Skeletal muscle satellite cell (primary cell): ENCODE measurements around the gene CFAP54.

Source experiments
- H3K27me3 ChIP-seq: 2 replicates; pipeline ENCODE4 v1.7.0; 2013; ENCODE audit warnings: low read length; ENCODE audit not compliant: control insufficient read depth, insufficient read depth
- H3K36me3 ChIP-seq: 2 replicates; pipeline ENCODE4 v1.7.0; 2013; ENCODE audit warnings: mild to moderate bottlenecking, control low read depth, low read length; ENCODE audit not compliant: insufficient read depth
- H3K4me1 ChIP-seq: 2 replicates; pipeline ENCODE4 v1.7.0; 2013; ENCODE audit warnings: low read length; ENCODE audit not compliant: control insufficient read depth, insufficient read depth
- H3K4me2 ChIP-seq: 2 replicates; pipeline ENCODE4 v1.7.0; 2013; ENCODE audit warnings: mild to moderate bottlenecking, low read length
- H3K4me3 ChIP-seq: 2 replicates; pipeline ENCODE4 v1.7.0; 2013; ENCODE audit warnings: low read length
- H3K9ac ChIP-seq: 2 replicates; pipeline ENCODE4 v1.7.0; 2013; ENCODE audit warnings: mild to moderate bottlenecking, low read depth, low read length, moderate library complexity
- H3K9me3 ChIP-seq: replicated peaks from 2 replicates; pipeline ENCODE4 v1.7.0; 2013; ENCODE audit warnings: mild to moderate bottlenecking, control low read depth, low read length

CFAP54 gene

DNA sequence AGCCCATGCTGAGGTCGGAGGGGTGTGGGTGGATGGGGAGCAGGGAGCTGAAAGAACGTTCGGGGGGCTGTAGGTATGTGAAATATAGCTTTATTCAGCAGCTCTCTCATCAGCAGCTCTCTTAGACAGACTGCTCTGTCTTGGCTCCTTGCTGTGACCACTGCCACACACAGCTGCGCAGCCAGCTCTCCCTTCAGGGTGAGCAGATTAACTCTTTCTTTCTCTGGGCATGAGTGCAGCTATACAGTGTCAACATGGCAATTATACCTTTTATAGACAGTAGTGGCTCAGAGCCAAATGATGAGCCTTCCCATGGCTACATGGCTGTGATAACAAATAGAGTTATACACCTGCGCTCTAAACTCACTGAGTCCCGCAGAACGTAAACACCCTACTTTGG lies 280.0 kb downstream of the CFAP54 start:
- Histone ChIP-seq H3K36me3 (no peaks in the 10 kb centered on the region), H3K9me3 (no peaks in the 10 kb centered on the region), H3K4me3 (no peak overlapping the region), H3K4me2 (no peak overlapping the region), H3K27me3 (no peaks in the 10 kb centered on the region), H3K9ac (no peak overlapping the region), H3K4me1 (peaks cover 6% of the 10 kb centered on the region)

DNA sequence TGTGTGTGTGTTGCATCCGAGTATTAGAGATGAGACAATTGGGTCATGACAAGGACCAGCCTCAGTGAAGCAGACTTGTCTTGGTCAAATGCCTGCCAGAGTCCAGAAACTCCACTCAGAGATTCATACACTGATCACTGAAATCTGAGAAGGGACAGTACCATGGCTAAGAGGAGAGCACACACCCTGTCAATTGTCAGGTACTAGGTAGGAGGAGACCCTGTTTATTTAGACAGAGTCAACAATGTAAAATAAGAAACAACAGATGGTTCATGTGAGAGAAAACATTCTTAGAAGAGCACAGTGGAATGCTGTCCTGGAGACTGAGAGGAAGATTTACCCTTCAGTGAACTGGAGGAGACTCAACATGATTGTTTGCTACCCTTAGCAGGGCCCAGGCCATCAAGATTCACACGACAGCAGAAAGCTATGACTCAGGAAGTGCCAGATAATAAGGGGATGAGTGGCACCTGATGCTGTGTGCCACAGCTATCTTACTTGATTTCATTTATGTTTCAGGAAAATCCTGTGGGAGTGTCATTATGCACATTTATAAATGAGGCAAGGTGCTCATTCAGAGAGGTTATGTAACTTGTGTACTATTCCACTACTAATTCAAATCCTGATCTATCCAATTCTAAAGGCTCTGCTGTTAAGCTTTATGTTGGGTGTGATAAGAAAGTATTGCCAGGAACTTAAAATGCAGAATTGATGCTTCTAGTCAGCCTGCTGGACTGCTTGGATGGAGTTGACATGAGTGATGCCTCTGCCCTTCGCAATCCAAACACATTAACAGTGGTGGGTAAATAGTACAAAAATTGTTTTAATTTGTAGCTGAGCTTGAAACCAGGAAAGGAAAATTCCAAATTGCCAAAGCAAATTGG lies 281.1 kb downstream of the CFAP54 start:
- no peaks in the 10 kb centered on the region for H3K9me3 ChIP-seq
- no peak overlapping the region for H3K4me3 ChIP-seq
- H3K9ac ChIP-seq: no peak overlapping the region
- H3K27me3 ChIP-seq: no peaks in the 10 kb centered on the region
- no peak overlapping the region for H3K4me2 ChIP-seq
- H3K4me1 ChIP-seq: peaks cover 11% of the 10 kb centered on the region
- no peaks in the 10 kb centered on the region for H3K36me3 ChIP-seq

DNA sequence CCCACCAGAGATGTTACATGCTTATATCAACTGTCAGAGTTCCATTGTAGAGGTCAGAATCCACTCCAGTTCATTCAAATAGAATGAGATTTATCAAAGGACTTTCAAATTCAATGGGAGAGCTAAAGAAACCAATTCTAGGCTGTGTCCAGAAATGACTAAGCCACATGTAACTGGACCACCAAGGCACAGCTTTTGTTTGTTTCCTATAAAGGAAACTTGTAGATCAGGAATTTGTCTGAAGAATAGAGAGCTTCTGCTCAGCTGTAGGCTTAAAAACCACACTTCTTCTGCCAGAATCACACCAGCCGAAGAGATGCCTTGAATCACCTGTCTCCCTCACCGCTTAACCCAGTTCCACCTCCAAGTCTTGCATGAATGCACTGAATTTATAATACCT lies 283.7 kb downstream of the CFAP54 start:
- no peak overlapping the region for H3K4me3 ChIP-seq
- no peaks in the 10 kb centered on the region for H3K9me3 ChIP-seq
- H3K36me3 ChIP-seq: no peaks in the 10 kb centered on the region
- H3K4me2 ChIP-seq: no peak overlapping the region
- H3K9ac ChIP-seq: no peak overlapping the region
- peaks cover 11% of the 10 kb centered on the region for H3K4me1 ChIP-seq
- no peaks in the 10 kb centered on the region for H3K27me3 ChIP-seq

- H3K4me2 ChIP-seq: peak overlapping the region; percentile 1
- peaks cover 11% of the 10 kb centered on the region for H3K4me1 ChIP-seq
- no peaks in the 10 kb centered on the region for H3K36me3 ChIP-seq
- no peaks in the 10 kb centered on the region for H3K27me3 ChIP-seq
- H3K9me3 ChIP-seq: no peaks in the 10 kb centered on the region
- H3K4me3 ChIP-seq: no peak overlapping the region
- H3K9ac ChIP-seq: peak overlapping the region; percentile 45
Measured at GRCh38 chr12:96774496-96775256, 285.3 kb downstream of the CFAP54 start.

GRCh38 chr12:96776908-96777307 lies 287.5 kb downstream of the CFAP54 start:
- Histone ChIP-seq H3K36me3 (no peaks in the 10 kb centered on the region), H3K4me2 (no peak overlapping the region), H3K27me3 (no peaks in the 10 kb centered on the region), H3K4me1 (peaks cover 11% of the 10 kb centered on the region), H3K9me3 (no peaks in the 10 kb centered on the region), H3K9ac (no peak overlapping the region), H3K4me3 (no peak overlapping the region)

DNA sequence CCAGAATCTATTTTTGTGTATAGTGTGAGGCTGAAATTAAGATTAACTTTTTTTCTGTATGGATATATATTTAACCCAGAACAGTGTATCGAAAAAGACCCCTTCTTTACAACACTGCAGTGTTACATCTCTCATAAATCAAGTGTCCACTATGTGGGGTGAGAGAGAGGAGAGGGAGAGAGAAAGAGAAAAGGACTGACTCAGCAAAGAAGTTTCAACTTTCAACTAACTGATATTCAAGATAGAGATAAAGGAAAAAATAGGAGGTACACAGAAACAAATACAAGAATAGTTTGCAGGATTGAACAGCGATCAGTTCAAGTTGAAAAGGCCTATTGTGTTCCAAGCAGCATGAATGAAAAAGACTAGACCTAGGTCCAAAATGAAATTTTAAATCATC lies 291.0 kb downstream of the CFAP54 start:
- H3K9ac ChIP-seq: no peak overlapping the region
- no peak overlapping the region for H3K4me2 ChIP-seq
- H3K4me3 ChIP-seq: no peak overlapping the region
- H3K36me3 ChIP-seq: no peaks in the 10 kb centered on the region
- no peaks in the 10 kb centered on the region for H3K27me3 ChIP-seq
- H3K4me1 ChIP-seq: no peaks in the 10 kb centered on the region
- H3K9me3 ChIP-seq: no peaks in the 10 kb centered on the region

GRCh38 chr12:96786791-96787190 lies 297.4 kb downstream of the CFAP54 start:
- H3K9ac ChIP-seq: no peak overlapping the region
- no peaks in the 10 kb centered on the region for H3K9me3 ChIP-seq
- H3K4me1 ChIP-seq: no peaks in the 10 kb centered on the region
- no peaks in the 10 kb centered on the region for H3K27me3 ChIP-seq
- H3K36me3 ChIP-seq: no peaks in the 10 kb centered on the region
- no peak overlapping the region for H3K4me2 ChIP-seq
- H3K4me3 ChIP-seq: no peak overlapping the region

GRCh38 chr12:96803969-96804368 lies 314.6 kb downstream of the CFAP54 start:
- peaks cover 3% of the 10 kb centered on the region for H3K27me3 ChIP-seq
- no peak overlapping the region for H3K4me2 ChIP-seq
- no peaks in the 10 kb centered on the region for H3K4me1 ChIP-seq
- H3K36me3 ChIP-seq: no peaks in the 10 kb centered on the region
- H3K4me3 ChIP-seq: no peak overlapping the region
- no peak overlapping the region for H3K9ac ChIP-seq
- H3K9me3 ChIP-seq: no peaks in the 10 kb centered on the region

DNA sequence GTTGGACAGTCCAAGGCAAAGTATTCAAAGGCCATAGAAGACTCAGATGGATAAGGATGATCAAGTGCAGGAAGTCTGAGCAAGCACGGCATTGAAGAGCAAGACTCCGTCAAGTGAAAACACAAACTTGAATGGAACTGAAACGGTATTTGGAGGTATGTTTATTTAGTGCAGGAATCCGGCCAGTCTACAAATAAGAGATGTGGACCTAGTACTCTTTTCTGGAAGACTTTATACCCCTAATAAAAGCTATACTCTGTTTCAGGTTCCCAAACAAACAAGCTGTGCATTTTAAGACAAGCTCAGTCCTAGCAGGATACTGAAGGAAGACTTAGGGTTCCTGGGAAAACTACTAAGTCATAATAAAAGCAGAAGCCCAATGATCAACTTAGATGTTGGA lies 316.9 kb downstream of the CFAP54 start:
- Histone ChIP-seq H3K36me3 (no peaks in the 10 kb centered on the region), H3K4me2 (no peak overlapping the region), H3K27me3 (no peaks in the 10 kb centered on the region), H3K9me3 (no peaks in the 10 kb centered on the region), H3K9ac (no peak overlapping the region), H3K4me1 (peaks cover 8% of the 10 kb centered on the region), H3K4me3 (no peak overlapping the region)

- Histone ChIP-seq H3K27me3 (no peaks in the 10 kb centered on the region), H3K9ac (no peak overlapping the region), H3K36me3 (no peaks in the 10 kb centered on the region), H3K9me3 (no peaks in the 10 kb centered on the region), H3K4me2 (no peak overlapping the region), H3K4me1 (peaks cover 10% of the 10 kb centered on the region), H3K4me3 (no peak overlapping the region)
Measured at GRCh38 chr12:96807741-96808140, 318.4 kb downstream of the CFAP54 start.

GRCh38 chr12:96808587-96808986 lies 319.2 kb downstream of the CFAP54 start:
- H3K4me3 ChIP-seq: no peak overlapping the region
- H3K4me2 ChIP-seq: no peak overlapping the region

More at GRCh38 chr12:96808587-96808986, 319.2 kb downstream of the CFAP54 start:
- Histone ChIP-seq H3K27me3 (no peaks in the 10 kb centered on the region), H3K9me3 (no peaks in the 10 kb centered on the region), H3K4me1 (peaks cover 10% of the 10 kb centered on the region), H3K9ac (no peak overlapping the region), H3K36me3 (no peaks in the 10 kb centered on the region)
